Neural crest cell (in vitro differentiated cells): ENCODE results near the gene TRO. TPM values are rescaled to one million over a fixed set of nuclear protein-coding genes. Genes with fewer than 3 reads are reported as not detected.

ENCODE experiments used
- DNase-seq: peaks from one replicate; pipeline ENCODE4 v3.0.0; 2021; ENCODE audit warnings: low read depth, mixed read lengths, low spot score
- H3K27ac Mint-ChIP-seq: one replicate; pipeline ENCODE4 v1.8.0; 2021; ENCODE audit warnings: mild to moderate bottlenecking, mixed read lengths; ENCODE audit not compliant: unreplicated experiment
- H3K27me3 Mint-ChIP-seq: 2 replicates; pipeline ENCODE4 v1.8.0; 2021; ENCODE audit warnings: low read depth, mild to moderate bottlenecking, mixed read lengths
- H3K36me3 Mint-ChIP-seq: 2 replicates; pipeline ENCODE4 v1.8.0; 2021; ENCODE audit warnings: low read depth, mild to moderate bottlenecking, mixed read lengths
- H3K4me1 Mint-ChIP-seq: 2 replicates; pipeline ENCODE4 v1.8.0; 2021; ENCODE audit warnings: mixed read lengths
- H3K4me3 Mint-ChIP-seq: one replicate; pipeline ENCODE4 v1.8.0; 2021; ENCODE audit warnings: mild to moderate bottlenecking, mixed read lengths
- H3K9me3 Mint-ChIP-seq: 2 replicates; pipeline ENCODE4 v1.8.0; 2021; ENCODE audit warnings: mixed read lengths
- CTCF ChIP-seq: fragments of 200-600 bp; sonication (generic); conservative IDR thresholded peaks from 2 replicates; pipeline ENCODE4 v1.5.0; 2021; ENCODE audit warnings: antibody characterized with exemption, mild to moderate bottlenecking
- total RNA-seq: library from RNA; stranded (reverse); gene quantifications from 2 replicates; pipeline ENCODE4 v1.2.1, GENCODE V29; 2021

TRO gene
- total RNA-seq, 1 donor from 2014 or later, result 106 TPM

- Mint-ChIP-seq H3K4me3 (no peak overlapping the region), H3K27ac (no peak overlapping the region), H3K27me3 (no peaks in the 10 kb centered on the region), H3K9me3 (peaks cover 5% of the 10 kb centered on the region), H3K36me3 (peaks cover 12% of the 10 kb centered on the region), H3K4me1 (no peaks in the 10 kb centered on the region)
- DNase-seq, result no peak
- TF ChIP-seq CTCF, result no peak
Observed at GRCh38 chrX:54935306-54935705, 14.7 kb downstream of the TRO start.

GRCh38 chrX:54937416-54937815 is 16.8 kb downstream of the TRO start:
- no peak for TF ChIP-seq CTCF
- Mint-ChIP-seq H3K36me3 (peaks cover 2% of the 10 kb centered on the region), H3K4me1 (no peaks in the 10 kb centered on the region), H3K9me3 (no peaks in the 10 kb centered on the region), H3K27me3 (no peaks in the 10 kb centered on the region), H3K4me3 (no peak overlapping the region), H3K27ac (no peak overlapping the region)
- DNase-seq, result no peak

GRCh38 chrX:54944816-54945215 is 24.2 kb downstream of the TRO start:
- TF ChIP-seq CTCF, result no peak
- Mint-ChIP-seq H3K36me3 (no peaks in the 10 kb centered on the region), H3K4me3 (no peak overlapping the region), H3K4me1 (peaks cover 5% of the 10 kb centered on the region), H3K9me3 (peaks cover 4% of the 10 kb centered on the region), H3K27ac (no peak overlapping the region), H3K27me3 (no peaks in the 10 kb centered on the region)
- no peak for DNase-seq

DNA sequence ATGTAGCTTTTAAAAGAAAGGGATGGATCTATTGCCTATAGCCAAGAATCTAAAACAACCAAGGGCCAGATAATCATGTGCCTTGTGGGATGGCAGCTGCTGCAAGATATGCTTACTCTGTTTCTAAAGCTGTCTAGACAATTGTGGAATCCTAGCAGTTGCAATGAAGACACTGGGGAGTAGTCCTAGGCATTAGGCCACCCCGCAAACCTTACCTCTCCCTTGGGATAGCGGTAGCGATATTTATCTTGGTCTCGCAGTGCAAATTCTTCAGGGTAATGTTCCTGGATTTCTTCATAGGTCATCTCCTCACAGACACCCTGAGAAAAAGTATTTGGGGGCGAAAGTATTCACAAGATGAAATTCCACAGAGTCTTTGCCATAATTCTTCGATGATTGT is 24.6 kb downstream of the TRO start:
- no peak overlapping the region for H3K4me3 Mint-ChIP-seq
- no peaks in the 10 kb centered on the region for H3K36me3 Mint-ChIP-seq
- peaks cover 5% of the 10 kb centered on the region for H3K4me1 Mint-ChIP-seq
- no peak for TF ChIP-seq CTCF
- peaks cover 4% of the 10 kb centered on the region for H3K9me3 Mint-ChIP-seq
- H3K27ac Mint-ChIP-seq, result no peak overlapping the region
- H3K27me3 Mint-ChIP-seq, result no peaks in the 10 kb centered on the region
- DNase-seq, result no peak

DNA sequence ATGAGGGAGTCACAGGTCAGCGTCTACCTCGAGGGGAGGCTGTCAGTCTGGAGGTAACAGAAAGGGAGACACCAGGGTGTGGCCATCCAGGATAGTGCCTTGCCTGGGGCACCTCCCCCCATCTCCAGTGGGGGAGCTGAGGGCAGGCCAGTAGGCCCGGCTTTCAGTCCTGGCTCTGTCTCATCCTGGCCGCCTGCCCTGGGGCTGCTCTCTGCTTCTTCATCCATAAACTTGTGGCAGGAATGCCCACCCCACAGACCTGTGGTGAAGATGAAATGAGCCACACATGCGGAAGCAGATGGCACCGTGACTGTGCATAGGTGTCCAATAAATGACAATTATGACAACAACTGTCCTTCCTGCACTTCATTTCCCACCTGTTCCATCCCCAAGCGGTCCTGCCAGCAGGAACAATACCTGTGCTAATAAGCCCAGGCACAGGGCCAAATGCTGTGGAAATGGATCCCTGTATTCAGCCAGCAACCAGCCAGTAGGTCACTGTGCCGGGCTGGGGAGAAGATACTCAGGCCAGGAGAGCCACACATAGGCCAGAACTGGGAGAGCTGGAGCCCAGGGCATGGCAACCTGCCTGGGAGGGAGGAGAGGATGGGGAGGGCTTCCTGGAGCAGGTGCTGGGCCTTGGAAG is 30.2 kb downstream of the TRO start:
- Mint-ChIP-seq H3K4me3 (no peak overlapping the region), H3K4me1 (peaks cover 5% of the 10 kb centered on the region), H3K27ac (no peak overlapping the region), H3K36me3 (no peaks in the 10 kb centered on the region), H3K9me3 (peaks cover 4% of the 10 kb centered on the region), H3K27me3 (no peaks in the 10 kb centered on the region)
- no peak for TF ChIP-seq CTCF
- no peak for DNase-seq
